Measurements from ENCODE around the gene SGK2.

The SGK2 gene

DNA sequence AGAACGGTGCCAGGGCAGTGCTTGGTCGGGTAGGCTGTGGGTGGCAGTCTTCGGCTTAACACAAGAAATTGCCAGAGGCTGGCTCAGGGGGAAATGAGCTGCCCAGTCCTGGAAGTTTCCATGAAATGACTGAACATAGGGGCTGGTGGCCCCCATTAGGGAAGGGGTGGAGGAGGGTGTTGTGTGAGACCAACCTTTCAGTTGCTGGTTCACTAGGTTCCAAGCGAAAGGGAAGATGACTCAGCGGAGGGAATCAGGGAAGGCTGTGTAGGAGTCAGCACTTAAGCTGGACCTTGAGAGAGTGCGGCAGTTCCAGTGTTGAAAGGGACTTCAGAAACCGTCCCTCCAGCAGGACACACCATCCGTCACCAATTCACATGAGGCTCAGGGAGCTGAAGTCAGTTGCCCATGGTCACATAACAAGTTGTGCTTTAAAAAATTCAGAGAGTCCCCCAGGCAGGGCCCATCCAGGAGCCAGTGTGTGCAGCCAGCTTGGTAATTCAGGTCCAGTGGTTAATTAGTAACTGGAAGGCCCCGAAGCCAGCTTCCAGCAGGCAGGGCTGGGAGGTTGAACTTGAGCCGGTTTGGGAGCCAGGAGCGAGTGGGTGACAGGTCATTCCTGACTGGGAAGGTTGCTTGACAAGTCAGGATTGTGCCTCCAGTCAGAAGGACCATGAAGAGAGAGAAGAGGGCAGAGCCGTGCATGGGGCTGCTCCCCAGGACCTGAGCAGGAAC, at the start of gene SGK2:
Gene SGK2, plus strand, starts transcription at position 616 of the 735 bp plus-strand sequence. CDS start 7,469 bp downstream, outside the sequence.
- DNase-seq: peak in 15 of 58 donors; percentile 4 to 68 (median 15)

DNA sequence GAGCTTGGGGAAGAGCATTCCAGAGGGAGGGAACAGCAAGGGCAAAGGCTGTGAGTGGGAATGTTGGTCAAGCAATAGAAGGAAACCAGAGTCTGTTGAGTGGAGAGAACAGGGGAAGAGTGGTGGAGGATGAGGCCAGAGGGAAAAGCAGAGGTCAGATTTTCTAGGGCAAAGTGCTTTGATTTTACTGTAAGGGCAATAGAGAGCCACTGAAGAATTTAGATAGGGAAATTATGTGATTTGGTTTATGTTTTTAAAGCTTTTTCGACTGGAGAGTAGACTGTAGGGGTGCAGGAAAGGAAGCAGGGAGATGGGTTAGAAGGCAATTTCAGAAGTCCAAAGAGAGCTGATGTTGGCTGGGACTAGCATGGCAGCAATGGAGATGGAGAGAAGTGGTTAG, 46.9 kb upstream of the SGK2 start:
- DNase-seq: no peak

GRCh38 chr20:43513372-43513930, 45.4 kb upstream of the SGK2 start:
- DNase-seq: no peak

DNA sequence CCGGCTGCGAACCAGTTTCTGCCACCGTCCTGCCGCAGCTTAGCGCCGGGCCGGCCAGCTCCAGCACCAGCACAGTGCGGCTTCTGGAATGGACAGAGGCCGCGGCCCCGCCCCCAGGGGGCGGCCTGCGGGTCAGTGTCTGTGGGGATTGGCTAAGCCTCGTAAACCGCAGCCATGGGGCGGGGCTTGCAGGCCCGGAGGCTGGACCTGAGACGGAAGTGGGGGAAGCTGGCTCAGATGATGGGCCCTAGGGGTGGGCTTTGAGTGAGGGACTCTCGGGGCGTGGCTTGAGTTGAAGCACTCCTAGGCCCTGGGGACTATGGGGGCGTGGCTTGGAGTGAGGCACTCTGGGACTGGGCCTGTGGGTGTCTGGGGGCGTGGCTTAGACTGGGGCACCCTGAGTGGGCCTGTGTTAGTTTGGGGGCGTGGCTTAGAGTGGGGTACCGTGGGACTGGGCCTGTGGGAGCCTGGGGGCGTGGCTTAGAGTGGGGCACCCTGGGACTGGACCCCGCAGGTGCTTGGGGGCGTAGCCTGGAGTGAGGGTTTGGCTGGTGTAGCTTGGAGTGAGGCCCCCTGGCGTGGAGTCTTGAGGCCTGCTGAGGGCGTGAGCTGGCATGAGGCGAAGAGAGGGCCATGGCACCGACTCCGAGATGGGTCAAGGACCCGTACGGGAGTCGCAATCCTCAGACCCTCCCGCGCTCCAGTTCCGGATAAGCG, 44.7 kb upstream of the SGK2 start:
- peak; percentile 29 to 98 (median 94) for DNase-seq

- DNase-seq: peak in 10 of 58 donors; percentile 15 to 54 (median 43)
Observed at GRCh38 chr20:43514648-43514999, 44.2 kb upstream of the SGK2 start.

GRCh38 chr20:43515628-43516027, 43.2 kb upstream of the SGK2 start:
- peak in 10 of 58 donors; percentile 13 to 57 (median 24) for DNase-seq

GRCh38 chr20:43516251-43516824, 42.5 kb upstream of the SGK2 start:
- DNase-seq: no peak

GRCh38 chr20:43520074-43520630, 38.7 kb upstream of the SGK2 start:
- no peak for DNase-seq

DNA sequence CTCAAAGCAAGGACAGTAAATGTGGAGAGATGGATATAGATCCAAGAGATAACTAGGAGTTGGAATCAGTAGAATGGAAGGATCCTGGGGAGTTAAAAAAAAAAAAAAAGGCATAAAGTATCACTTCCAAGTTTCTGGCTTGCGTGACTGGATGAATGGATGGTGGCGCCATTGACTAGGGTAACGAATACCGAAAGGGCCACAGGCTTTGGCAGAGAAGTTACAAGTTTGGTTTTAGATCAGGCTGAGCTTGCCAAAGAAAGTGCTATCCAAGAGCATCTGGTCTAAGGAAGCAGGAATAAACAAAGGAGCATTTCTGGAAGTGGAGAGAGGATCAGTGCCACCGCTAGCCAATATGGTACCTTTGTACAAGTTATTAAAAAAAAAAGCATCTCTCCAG, 33.8 kb upstream of the SGK2 start:
- peak in 7 of 58 donors; percentile 8 to 51 (median 11) for DNase-seq

DNA sequence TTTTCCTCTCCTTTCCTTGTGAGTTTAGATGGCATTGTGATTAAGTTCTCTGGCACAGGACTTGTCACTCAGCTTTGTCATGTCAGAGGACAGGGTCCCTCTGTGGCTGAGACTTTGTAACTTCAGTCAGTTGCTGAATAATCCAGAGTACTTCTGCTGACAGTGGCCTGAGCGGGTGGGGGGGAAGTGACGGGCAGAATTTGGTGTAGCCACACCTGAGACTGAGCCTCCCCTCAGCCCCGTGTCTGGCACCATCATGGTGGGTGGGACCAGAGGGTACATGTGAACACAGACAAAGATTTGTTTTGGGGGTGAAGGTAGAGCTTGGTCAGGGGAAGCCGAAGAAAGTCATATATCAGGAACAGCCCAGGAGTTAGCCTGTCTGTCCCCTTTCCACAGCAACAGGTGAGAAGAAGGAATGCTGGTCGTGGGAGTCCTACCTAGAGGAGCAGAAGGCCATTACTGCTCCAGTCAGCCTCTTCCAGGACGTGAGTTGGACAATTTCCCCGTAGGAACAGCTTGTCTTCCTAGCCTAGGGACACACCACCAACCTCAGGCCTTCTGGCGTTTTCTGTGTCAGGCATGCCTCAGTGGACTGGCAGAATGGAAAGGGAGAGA, 30.5 kb upstream of the SGK2 start:
- no peak for DNase-seq

DNA sequence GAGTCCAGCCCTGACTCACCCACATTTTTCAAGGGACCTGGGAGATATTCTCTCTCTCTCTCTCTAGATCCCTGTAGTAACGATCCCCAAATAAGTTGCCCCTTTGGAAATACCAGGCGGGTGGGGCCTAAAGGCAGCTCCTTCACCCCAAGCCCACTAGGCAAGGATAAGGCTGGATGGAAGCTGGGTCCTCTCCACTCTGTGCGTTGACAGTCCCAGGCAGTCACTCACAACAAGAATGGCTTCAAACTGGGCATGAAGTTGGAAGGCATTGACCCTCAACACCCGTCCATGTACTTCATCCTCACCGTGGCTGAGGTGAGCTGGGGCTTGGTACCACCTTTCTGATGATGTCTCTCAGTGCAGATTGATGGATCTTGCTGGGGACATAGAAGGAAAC, 29.8 kb upstream of the SGK2 start:
- no peak for DNase-seq

DNA sequence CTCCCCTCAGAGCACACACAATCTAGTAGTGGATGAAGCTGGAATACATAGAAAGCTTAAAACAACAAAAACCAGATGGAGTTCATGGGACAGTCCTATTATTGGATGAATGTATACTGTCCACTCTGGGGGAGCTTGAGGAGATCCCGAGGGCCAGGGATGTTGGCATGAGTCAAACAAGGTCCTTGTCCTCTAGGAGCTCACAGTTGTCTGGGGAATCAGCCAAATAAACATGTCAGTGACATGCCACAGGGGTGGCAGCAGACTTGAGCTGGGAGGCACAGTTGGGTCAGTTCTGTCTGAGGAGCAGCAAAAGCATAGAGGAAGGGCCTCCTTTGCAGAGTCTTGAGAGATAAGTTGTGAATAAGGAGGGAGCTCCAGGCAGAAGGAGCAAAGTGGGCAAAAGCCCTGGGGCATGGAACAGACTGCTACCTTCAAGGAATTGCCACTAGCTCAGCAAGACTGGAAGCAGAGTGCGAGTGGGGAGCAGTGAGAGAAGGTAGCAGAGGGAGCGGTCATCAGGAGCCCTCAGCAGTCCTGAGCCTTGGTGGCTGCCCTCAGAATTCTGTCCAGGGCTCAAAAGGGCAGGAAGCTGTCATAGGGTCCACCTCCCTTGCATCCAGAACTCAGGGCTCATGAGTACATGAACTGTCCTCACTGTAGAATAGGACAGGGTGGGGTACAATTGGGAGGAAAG, 29.2 kb upstream of the SGK2 start:
- DNase-seq: no peak

GRCh38 chr20:43530321-43531090, 28.3 kb upstream of the SGK2 start:
- peak in 11 of 58 donors; percentile 3 to 59 (median 14) for DNase-seq

DNA sequence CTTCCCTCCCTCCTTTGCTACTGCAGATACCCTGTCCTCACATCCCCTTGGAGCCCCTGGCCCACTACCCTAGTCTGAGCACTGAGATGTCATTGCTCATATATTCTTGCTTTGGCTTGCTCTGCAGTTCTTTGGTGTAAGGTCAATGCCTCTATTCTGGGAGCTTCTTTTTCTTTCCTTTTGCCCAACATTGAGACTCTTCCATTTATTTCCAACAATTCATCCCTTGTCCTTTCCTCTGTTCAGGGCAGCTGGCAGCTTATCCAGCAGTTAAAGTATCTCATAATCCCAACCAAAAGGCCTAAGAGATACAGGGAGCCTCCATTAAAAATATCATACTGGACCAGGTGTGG, 27.8 kb upstream of the SGK2 start:
- no peak for DNase-seq

DNA sequence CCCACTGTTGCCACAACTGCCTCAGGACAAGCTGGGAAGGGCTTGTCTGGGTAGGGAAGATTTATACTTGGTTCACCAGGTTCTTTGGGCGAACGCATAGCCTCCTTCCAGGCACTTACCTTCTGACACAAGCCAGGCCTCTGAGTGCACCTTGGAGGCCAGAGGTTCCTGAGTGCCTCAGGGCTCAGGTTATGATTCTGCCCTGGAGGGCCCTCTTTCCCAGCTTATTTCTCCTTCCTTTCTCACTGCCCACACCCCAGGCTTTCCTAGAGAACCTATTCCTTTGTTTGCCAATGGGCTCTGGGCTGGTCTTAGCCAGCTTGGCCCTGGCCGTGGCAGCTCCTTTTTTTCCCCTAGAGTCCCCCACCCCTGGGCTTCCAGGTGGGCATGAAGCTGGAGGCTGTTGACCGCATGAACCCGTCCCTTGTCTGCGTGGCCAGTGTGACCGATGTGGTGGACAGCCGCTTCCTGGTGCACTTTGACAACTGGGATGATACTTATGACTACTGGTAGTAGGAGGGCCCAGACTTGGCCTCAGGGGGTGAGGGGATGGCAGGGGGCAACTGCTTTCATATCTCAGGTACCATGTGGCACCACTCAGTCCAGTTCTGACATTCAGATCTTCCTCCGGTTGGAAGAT, 26.3 kb upstream of the SGK2 start:
- no peak for DNase-seq

DNA sequence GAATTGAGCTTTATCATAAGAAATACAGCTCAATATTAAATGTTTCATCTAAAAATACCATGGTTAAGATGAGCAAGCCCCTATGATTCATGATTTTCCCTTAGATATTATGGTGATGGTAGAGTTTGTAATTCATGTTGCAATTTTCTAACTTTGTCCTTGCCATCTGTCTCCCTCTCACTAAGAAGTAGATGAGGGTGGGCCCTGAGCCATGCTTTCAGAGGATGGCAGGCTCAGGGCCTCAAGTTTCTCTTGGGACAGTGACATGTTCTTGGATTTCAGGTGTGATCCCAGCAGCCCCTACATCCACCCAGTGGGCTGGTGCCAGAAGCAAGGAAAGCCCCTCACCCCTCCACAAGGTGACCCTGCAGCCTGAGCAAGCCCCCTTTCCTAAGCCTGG, 25.8 kb upstream of the SGK2 start:
- peak in 1 of 58 donors; percentile 12 for DNase-seq

- no peak for DNase-seq
Observed at GRCh38 chr20:43534016-43534415, 24.8 kb upstream of the SGK2 start.

DNA sequence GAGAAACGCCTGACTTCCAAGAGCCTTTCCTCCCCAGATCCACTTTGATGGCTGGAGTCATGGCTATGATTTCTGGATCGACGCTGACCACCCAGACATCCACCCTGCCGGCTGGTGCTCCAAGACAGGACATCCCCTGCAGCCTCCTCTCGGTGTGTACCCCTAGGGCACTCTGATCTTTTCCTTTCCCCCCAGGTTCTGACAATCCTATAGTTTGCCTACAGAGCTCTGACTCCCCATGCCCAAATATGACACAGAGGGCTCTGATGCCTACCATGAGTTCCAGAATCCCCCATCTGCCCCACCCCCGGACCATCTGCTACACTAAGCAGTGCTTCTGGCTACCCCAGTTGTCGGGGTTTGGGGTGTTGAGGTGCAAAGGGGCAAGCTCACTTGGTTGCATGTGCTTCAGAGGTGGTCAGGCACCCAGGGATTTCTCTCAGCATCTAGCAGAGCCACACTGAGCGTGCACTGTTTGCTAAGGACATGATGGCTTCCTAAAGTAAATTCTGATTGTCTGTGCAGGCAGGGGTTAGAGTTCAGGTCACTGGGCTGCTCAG, 24.0 kb upstream of the SGK2 start:
- DNase-seq: no peak

GRCh38 chr20:43535370-43536004, 23.3 kb upstream of the SGK2 start:
- no peak for DNase-seq

Measured in anterior cingulate cortex (tissue), 58 donors.